ENCODE data around the gene ABCB7.
"Not testable (repeated sequence)": the region's sequence is repeated elsewhere in the genome, so short reads cannot be mapped to it uniquely, and the experiment has no call there.

The ABCB7 gene

GRCh38 chrX:75155827-75156525 lies at the start of gene ABCB7 (continued):
- peak; percentile 8 for TF ChIP-seq ZBTB26 (tag by site-specific recombination; optimal IDR thresholded peaks at IDR 0.05)
- TF ChIP-seq ZNF350 (tag by site-specific recombination; IDR thresholded peaks at IDR 0.05): no peak
- no peak for TF ChIP-seq RBAK (tag by site-specific recombination; IDR thresholded peaks at IDR 0.05)

GRCh38 chrX:75188415-75189206 lies 32.5 kb upstream of the ABCB7 start:
- POLR2A ChIA-PET; CTCF ChIA-PET; H3K9me3 ChIP-seq (ENCODE audit: control insufficient read depth, insufficient read depth, low read depth, low read length); H3K36me3 ChIP-seq (ENCODE audit: control insufficient read depth in 2 of 2, insufficient read depth in 1 of 2, low read length in 2 of 2); H3K4me3 ChIP-seq (ENCODE audit: low read depth, low read length); H3K27ac ChIP-seq (ENCODE audit: extremely low read depth, low read depth, low read length); H3K4me1 ChIP-seq (ENCODE audit: control insufficient read depth, insufficient read depth, low read length): not testable (repeated sequence)
- peak; percentile 87 for TF ChIP-seq ZNF341 (tag by site-specific recombination; IDR thresholded peaks at IDR 0.05; ENCODE audit: low read depth)

GRCh38 chrX:75181721-75182120 lies 25.6 kb upstream of the ABCB7 start:
- Histone ChIP-seq H3K4me1 (ENCODE audit: control insufficient read depth, insufficient read depth, low read length) (no peaks in the 10 kb centered on the region), H3K9me3 (ENCODE audit: control insufficient read depth, insufficient read depth, low read depth, low read length) (no peaks in the 10 kb centered on the region), H3K36me3 (ENCODE audit: control insufficient read depth in 2 of 2, insufficient read depth in 1 of 2, low read length in 2 of 2) (no peaks in the 10 kb centered on the region), H3K4me3 (ENCODE audit: low read depth, low read length) (no peak overlapping the region), H3K27ac (ENCODE audit: extremely low read depth, low read depth, low read length) (no peak overlapping the region)
- ChIA-PET CTCF (no interaction called here), POLR2A (no interaction called here)
- TF ChIP-seq ZNF785 (tag by site-specific recombination; IDR thresholded peaks at IDR 0.05) (no peak), MYNN (tag by site-specific recombination; IDR thresholded peaks at IDR 0.05; ENCODE audit: borderline replicate concordance) (no peak), KLF7 (tag by site-specific recombination; IDR thresholded peaks at IDR 0.05; ENCODE audit: borderline replicate concordance) (no peak)

GRCh38 chrX:75179536-75180293 lies 23.6 kb upstream of the ABCB7 start:
- TF ChIP-seq SCRT1 (tag by site-specific recombination; IDR thresholded peaks at IDR 0.05; ENCODE audit: borderline replicate concordance): peak; percentile 83
- TF ChIP-seq SCRT2 (tag by site-specific recombination; IDR thresholded peaks at IDR 0.05): peak; percentile 86

GRCh38 chrX:75172257-75172890 lies 16.3 kb upstream of the ABCB7 start:
- H3K27ac ChIP-seq (ENCODE audit: extremely low read depth, low read depth, low read length); H3K36me3 ChIP-seq (ENCODE audit: control insufficient read depth in 2 of 2, insufficient read depth in 1 of 2, low read length in 2 of 2); H3K4me3 ChIP-seq (ENCODE audit: low read depth, low read length); H3K9me3 ChIP-seq (ENCODE audit: control insufficient read depth, insufficient read depth, low read depth, low read length); H3K4me1 ChIP-seq (ENCODE audit: control insufficient read depth, insufficient read depth, low read length); POLR2A ChIA-PET: not testable (repeated sequence)
- CTCF ChIA-PET: interaction anchor here (0.6 kb wide), 1 partner anchor 625 kb away, joined by 3 read pairs; no protein-coding TSS in a partner anchor

More at GRCh38 chrX:75179536-75180293, 23.6 kb upstream of the ABCB7 start:
- H3K27ac ChIP-seq (ENCODE audit: extremely low read depth, low read depth, low read length); POLR2A ChIA-PET; H3K9me3 ChIP-seq (ENCODE audit: control insufficient read depth, insufficient read depth, low read depth, low read length); H3K36me3 ChIP-seq (ENCODE audit: control insufficient read depth in 2 of 2, insufficient read depth in 1 of 2, low read length in 2 of 2); CTCF ChIA-PET; H3K4me3 ChIP-seq (ENCODE audit: low read depth, low read length); H3K4me1 ChIP-seq (ENCODE audit: control insufficient read depth, insufficient read depth, low read length): not testable (repeated sequence)
